ENCODE data around the gene OCA2. TPM values are rescaled to one million over a fixed set of nuclear protein-coding genes. Genes with fewer than 3 reads are reported as not detected.

The OCA2 gene
- total and polyA plus RNA-seq, 12 donors, result 0.13 to 0.44 (median 0.23) TPM; not detected in 7

DNA sequence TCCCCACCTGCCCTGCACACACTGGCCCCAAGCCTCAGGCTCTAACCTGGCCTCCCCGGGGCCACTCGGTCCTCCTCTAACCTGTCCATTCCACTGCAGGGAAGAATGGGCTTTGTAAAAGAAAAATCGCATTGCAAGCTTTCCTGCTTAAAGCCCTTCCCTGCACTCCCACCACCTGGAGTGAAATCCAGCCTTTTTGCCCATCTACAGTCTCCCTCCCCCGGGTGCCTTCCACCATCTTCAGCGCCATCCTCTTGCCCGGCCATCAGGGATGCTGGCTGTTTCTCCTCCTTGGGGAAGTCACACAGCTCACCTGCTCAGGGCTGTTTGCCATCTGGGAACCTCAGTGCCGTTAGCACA lies 266.9 kb downstream of the OCA2 start:
- intact Hi-C loops (cut with DNase I), result no loop called here
- no peaks in the 10 kb centered on the region for H3K27me3 ChIP-seq
- H3K36me3 ChIP-seq (replicated peaks in 1 of 2), result no peaks in the 10 kb centered on the region
- no peak for TF ChIP-seq POLR2A (IDR thresholded peaks at IDR 0.05)
- TF ChIP-seq, protein P1, sequence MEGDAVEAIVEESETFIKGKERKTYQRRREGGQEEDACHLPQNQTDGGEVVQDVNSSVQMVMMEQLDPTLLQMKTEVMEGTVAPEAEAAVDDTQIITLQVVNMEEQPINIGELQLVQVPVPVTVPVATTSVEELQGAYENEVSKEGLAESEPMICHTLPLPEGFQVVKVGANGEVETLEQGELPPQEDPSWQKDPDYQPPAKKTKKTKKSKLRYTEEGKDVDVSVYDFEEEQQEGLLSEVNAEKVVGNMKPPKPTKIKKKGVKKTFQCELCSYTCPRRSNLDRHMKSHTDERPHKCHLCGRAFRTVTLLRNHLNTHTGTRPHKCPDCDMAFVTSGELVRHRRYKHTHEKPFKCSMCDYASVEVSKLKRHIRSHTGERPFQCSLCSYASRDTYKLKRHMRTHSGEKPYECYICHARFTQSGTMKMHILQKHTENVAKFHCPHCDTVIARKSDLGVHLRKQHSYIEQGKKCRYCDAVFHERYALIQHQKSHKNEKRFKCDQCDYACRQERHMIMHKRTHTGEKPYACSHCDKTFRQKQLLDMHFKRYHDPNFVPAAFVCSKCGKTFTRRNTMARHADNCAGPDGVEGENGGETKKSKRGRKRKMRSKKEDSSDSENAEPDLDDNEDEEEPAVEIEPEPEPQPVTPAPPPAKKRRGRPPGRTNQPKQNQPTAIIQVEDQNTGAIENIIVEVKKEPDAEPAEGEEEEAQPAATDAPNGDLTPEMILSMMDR (IDR thresholded peaks at IDR 0.05), result no peak
- H3K9me3 ChIP-seq (replicated peaks in 1 of 3), result no peaks in the 10 kb centered on the region
- H3K4me1 ChIP-seq (replicated peaks in 1 of 2), result no peaks in the 10 kb centered on the region
- 82 to 92% (median 83%) methylated on average over 7 of the region's 7 CpGs for WGBS, 4 donors
- no peak overlapping the region for H3K4me3 ChIP-seq
- DNase-seq, result no peak
- H3K27ac ChIP-seq, result no peak overlapping the region

DNA sequence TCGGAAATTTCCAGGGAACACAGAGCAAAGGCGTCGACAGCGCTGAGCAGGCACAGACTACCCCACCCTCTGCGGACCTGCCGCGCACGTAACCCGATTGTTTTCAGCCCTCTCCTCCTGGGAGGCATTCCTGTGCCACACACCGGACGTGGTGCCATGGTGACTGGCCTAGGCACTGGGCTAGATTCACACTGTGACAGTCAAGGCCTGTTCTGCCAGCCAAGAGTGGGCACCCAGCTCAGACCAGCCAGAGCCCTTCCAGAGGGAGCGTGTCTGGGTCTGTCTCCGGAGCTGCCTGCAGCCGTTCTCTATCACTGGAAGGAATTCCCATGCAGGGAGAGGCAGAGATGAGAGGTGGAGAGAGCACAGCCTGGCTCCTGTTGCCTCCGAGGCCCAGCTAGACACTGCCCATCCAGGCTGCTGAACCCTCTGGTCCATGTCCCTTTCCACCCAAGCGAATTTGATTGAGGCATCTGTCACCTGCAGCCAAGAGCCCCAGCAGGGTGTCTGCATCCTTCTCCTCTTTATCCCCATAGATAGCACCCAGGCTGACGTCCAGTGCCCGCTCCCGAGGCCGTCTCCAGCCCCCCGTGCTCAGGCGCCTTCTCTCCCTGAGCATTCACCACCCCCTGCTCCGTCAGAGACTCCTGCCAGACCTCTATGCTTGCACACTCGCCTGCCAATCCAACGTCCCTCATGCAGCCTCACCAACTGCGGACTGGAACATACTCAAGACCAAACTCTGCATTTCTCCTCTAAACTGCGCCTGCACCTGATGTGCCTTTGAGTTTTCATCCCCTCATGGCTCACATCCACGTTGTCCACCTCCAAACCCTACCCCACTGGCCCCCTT lies 267.5 kb downstream of the OCA2 start:
- intact Hi-C loops (cut with DNase I), result no loop called here
- H3K9me3 ChIP-seq (replicated peaks in 1 of 3), result no peaks in the 10 kb centered on the region
- no peak overlapping the region for H3K27ac ChIP-seq
- no peaks in the 10 kb centered on the region for H3K4me1 ChIP-seq (replicated peaks in 1 of 2)
- no peak overlapping the region for H3K4me3 ChIP-seq
- no peaks in the 10 kb centered on the region for H3K27me3 ChIP-seq
- TF ChIP-seq, protein P1 (IDR thresholded peaks at IDR 0.05), result no peak
- TF ChIP-seq POLR2A (IDR thresholded peaks at IDR 0.05), result no peak
- WGBS, 4 donors, result 85 to 89% (median 87%) methylated on average over 24 to 28 of the region's 28 CpGs
- no peak for DNase-seq
- no peaks in the 10 kb centered on the region for H3K36me3 ChIP-seq (replicated peaks in 1 of 2)

DNA sequence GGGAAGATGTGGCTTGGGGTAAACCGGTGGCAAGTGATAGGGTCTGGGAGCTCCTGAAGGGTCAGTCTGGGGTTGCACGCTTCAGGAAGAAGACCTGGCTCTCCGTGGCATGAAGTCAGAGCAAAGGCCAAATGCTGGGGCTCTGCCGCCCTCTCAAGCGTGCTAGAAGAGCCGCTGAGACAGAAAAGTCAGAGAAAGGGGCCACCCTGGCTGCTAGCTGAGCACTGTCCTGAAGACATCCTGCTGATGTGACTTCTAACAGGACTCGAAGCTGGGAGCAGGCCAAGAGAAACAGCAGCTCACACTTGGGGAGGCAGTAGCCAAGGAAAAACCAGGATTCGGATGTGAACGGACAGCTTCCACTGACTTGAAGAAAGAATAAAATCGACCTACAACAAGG lies 270.4 kb downstream of the OCA2 start:
- WGBS, 4 donors, result 57 to 72% (median 60%) methylated on average over 10 of the region's 10 CpGs
- no peak for DNase-seq
- Histone ChIP-seq H3K36me3 (replicated peaks in 1 of 2) (no peaks in the 10 kb centered on the region), H3K27ac (no peak overlapping the region), H3K27me3 (no peaks in the 10 kb centered on the region), H3K4me1 (replicated peaks in 1 of 2) (no peaks in the 10 kb centered on the region), H3K4me3 (no peak overlapping the region), H3K9me3 (replicated peaks in 1 of 3) (no peaks in the 10 kb centered on the region)
- no peak for TF ChIP-seq POLR2A (IDR thresholded peaks at IDR 0.05)
- TF ChIP-seq, protein P1 (IDR thresholded peaks at IDR 0.05), result no peak
- intact Hi-C loops (cut with DNase I), result no loop called here

DNA sequence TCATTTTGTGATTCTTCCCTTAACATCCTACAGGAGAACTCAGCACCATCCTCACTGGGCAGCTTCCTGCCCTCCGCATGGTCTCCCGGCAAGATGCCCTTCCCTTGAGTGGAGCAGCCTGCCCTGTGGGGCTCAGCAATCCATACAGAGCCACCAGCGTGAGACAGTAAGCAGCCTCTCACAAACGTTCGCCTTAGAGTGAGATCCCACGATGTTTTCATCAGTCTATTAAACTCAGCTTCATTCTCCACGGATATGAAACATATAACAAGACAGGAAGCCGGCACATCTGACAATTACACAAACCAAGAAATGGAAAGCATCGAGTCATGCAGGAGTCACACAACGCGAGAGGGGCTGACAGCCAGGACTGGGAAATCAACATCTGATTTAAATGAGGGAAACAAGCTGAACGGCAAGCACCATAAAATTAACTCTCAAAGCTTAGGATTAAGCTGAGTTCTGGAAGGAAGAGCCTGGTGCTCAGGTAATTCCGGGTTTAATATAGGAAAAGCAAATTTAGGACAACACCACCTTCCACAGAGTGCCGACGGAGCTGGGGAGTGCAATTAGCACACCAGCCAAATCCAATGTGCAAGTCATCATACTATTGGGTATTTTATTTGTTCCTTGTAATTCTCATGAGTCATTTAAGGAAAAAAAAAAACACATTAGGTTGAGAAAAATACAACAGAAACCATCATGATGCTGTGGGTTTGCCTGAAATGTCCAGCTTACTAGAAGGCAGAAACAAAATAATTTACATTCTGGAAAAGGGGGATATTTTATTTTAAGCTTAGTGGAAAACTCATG lies 272.0 kb downstream of the OCA2 start:
- Histone ChIP-seq H3K27ac (no peak overlapping the region), H3K4me1 (replicated peaks in 1 of 2) (no peaks in the 10 kb centered on the region), H3K9me3 (replicated peaks in 1 of 3) (no peaks in the 10 kb centered on the region), H3K36me3 (replicated peaks in 1 of 2) (no peaks in the 10 kb centered on the region), H3K4me3 (no peak overlapping the region), H3K27me3 (no peaks in the 10 kb centered on the region)
- no peak for DNase-seq
- intact Hi-C loops (cut with DNase I), result no loop called here
- WGBS, 4 donors, result 54 to 73% (median 63%) methylated on average over 15 of the region's 15 CpGs
- TF ChIP-seq, protein P1 (IDR thresholded peaks at IDR 0.05), result no peak
- no peak for TF ChIP-seq POLR2A (IDR thresholded peaks at IDR 0.05)
